Osteocyte (in vitro differentiated cells): ENCODE measurements around the gene ENTPD6. TPM values are rescaled to one million over a fixed set of nuclear protein-coding genes. Genes with fewer than 3 reads are reported as not detected.
A peak's percentile ranks its signal among the peaks of the same experiment; 100 is the strongest.

Experiments used
- DNase-seq: peaks from one replicate; pipeline ENCODE4 v3.0.0; 2021; ENCODE audit warnings: mixed read lengths; ENCODE audit not compliant: unreplicated experiment; ENCODE audit errors: extremely low spot score
- H3K27ac Mint-ChIP-seq: one replicate; pipeline ENCODE4 v1.8.0; 2021; ENCODE audit warnings: mild to moderate bottlenecking, mixed read lengths; ENCODE audit not compliant: unreplicated experiment
- H3K27me3 Mint-ChIP-seq: one replicate; pipeline ENCODE4 v1.8.0; 2021; ENCODE audit warnings: mixed read lengths; ENCODE audit not compliant: unreplicated experiment
- H3K36me3 Mint-ChIP-seq: one replicate; pipeline ENCODE4 v1.8.0; 2021; ENCODE audit warnings: mixed read lengths; ENCODE audit not compliant: unreplicated experiment
- H3K4me1 Mint-ChIP-seq: one replicate; pipeline ENCODE4 v1.8.0; 2021; ENCODE audit warnings: mixed read lengths; ENCODE audit not compliant: unreplicated experiment
- H3K4me3 Mint-ChIP-seq: one replicate; pipeline ENCODE4 v1.8.0; 2021; ENCODE audit warnings: mild to moderate bottlenecking, moderate library complexity, mixed read lengths; ENCODE audit not compliant: unreplicated experiment
- H3K9me3 Mint-ChIP-seq: one replicate; pipeline ENCODE4 v1.8.0; 2021; ENCODE audit warnings: mixed read lengths; ENCODE audit not compliant: unreplicated experiment
- total RNA-seq: library from RNA; stranded (reverse); gene quantifications from 2 replicates; pipeline ENCODE4 v1.2.1, GENCODE V29; 2021
- TF ChIP-seq, protein P1 (sequence below): fragments of 200-600 bp; sonication (generic); IDR thresholded peaks from 2 replicates; pipeline ENCODE4 v1.5.0; 2021; ENCODE audit warnings: antibody characterized with exemption, mild to moderate bottlenecking, moderate library complexity

The ENTPD6 gene
- total RNA-seq, 1 donor from 2014 or later: 62.0 TPM

GRCh38 chr20:25247518-25247955 is 52.0 kb downstream of the ENTPD6 start:
- TF ChIP-seq, protein P1, sequence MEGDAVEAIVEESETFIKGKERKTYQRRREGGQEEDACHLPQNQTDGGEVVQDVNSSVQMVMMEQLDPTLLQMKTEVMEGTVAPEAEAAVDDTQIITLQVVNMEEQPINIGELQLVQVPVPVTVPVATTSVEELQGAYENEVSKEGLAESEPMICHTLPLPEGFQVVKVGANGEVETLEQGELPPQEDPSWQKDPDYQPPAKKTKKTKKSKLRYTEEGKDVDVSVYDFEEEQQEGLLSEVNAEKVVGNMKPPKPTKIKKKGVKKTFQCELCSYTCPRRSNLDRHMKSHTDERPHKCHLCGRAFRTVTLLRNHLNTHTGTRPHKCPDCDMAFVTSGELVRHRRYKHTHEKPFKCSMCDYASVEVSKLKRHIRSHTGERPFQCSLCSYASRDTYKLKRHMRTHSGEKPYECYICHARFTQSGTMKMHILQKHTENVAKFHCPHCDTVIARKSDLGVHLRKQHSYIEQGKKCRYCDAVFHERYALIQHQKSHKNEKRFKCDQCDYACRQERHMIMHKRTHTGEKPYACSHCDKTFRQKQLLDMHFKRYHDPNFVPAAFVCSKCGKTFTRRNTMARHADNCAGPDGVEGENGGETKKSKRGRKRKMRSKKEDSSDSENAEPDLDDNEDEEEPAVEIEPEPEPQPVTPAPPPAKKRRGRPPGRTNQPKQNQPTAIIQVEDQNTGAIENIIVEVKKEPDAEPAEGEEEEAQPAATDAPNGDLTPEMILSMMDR: no peak
- peaks cover 6% of the 10 kb centered on the region for H3K9me3 Mint-ChIP-seq
- no peaks in the 10 kb centered on the region for H3K27me3 Mint-ChIP-seq
- peak overlapping the region; percentile 88 for H3K4me3 Mint-ChIP-seq
- peaks cover 19% of the 10 kb centered on the region for H3K36me3 Mint-ChIP-seq
- peaks cover 57% of the 10 kb centered on the region for H3K4me1 Mint-ChIP-seq
- peak overlapping the region; percentile 91 for H3K27ac Mint-ChIP-seq
- DNase-seq: no peak

GRCh38 chr20:25247956-25248785 is 52.7 kb downstream of the ENTPD6 start, which contains the start of gene PYGB:
Gene PYGB, plus strand, starts transcription at chr20:25248085. Its CDS starts 94 bp downstream, at chr20:25248179.
- Mint-ChIP-seq H3K4me3 (peak within 1 kb of the TSS; percentile 94), H3K4me1 (peaks cover 64% of the 10 kb centered on the region), H3K27me3 (no peaks in the 10 kb centered on the region), H3K36me3 (peaks cover 19% of the 10 kb centered on the region), H3K9me3 (peaks cover 6% of the 10 kb centered on the region), H3K27ac (peak within 1 kb of the TSS; percentile 91)
- DNase-seq: peak; percentile 93
- TF ChIP-seq, protein P1: no peak

DNA sequence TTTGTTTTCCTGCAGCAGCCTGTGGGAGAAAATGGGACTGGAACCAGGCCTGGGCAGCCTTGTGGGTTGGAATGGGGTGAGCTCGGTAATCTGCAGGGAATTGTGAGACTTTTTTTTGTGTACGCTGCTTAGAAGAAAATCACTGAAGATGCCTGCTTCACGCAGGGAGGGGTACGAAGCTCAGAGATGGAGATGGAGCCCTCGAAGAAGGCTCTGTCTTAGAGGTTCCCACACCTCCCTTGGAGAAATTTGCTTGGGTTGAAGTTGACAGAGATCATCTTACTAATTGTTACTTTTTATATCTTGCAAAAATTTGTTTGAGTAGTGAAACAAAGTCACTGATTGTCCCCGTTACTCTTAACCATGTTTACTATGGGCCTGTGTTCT is 53.3 kb downstream of the ENTPD6 start:
- Mint-ChIP-seq H3K4me1 (peaks cover 68% of the 10 kb centered on the region), H3K4me3 (peak overlapping the region; percentile 94), H3K27ac (peak overlapping the region; percentile 87), H3K27me3 (no peaks in the 10 kb centered on the region), H3K9me3 (peaks cover under 1% of the 10 kb centered on the region), H3K36me3 (peaks cover 16% of the 10 kb centered on the region)
- no peak for DNase-seq
- TF ChIP-seq, protein P1: no peak

- Mint-ChIP-seq H3K27ac (peak overlapping the region; percentile 87), H3K4me1 (peaks cover 70% of the 10 kb centered on the region), H3K9me3 (no peaks in the 10 kb centered on the region), H3K27me3 (no peaks in the 10 kb centered on the region), H3K4me3 (peak overlapping the region; percentile 94), H3K36me3 (peaks cover 16% of the 10 kb centered on the region)
- TF ChIP-seq, protein P1: peak; percentile 37
- no peak for DNase-seq
These were observed 53.9 kb downstream of the ENTPD6 start for GRCh38 chr20:25249198-25249931.

DNA sequence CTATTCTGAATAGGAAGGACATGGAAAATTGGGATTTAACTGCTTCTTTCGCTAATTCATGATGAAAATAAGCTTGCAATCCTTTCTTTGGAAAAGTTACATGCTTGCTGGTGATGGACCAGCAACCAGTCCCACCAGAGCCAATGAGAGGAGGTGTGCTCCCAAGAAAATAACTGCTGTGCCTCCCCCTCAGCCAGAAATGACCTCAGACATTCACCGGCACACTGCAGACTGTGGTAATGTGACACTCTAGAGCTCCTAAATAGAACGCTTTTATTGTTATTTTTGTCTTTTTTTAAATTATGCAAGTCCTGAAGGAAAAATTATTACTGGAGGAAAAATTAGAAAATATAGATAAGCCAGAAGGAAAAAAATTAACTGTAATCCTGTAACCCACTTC is 55.0 kb downstream of the ENTPD6 start:
- Mint-ChIP-seq H3K36me3 (peaks cover 16% of the 10 kb centered on the region), H3K27ac (peak overlapping the region; percentile 87), H3K27me3 (no peaks in the 10 kb centered on the region), H3K4me3 (peak overlapping the region; percentile 94), H3K4me1 (peaks cover 73% of the 10 kb centered on the region), H3K9me3 (no peaks in the 10 kb centered on the region)
- DNase-seq: no peak
- TF ChIP-seq, protein P1: no peak
